ENCODE measurements around the gene LGR5. TPM values are rescaled to one million over a fixed set of nuclear protein-coding genes. Genes with fewer than 3 reads are reported as not detected.

The LGR5 gene
- total and polyA plus RNA-seq, 10 donors, result 0.02 to 0.19 (median 0.02) TPM; not detected in 7

DNA sequence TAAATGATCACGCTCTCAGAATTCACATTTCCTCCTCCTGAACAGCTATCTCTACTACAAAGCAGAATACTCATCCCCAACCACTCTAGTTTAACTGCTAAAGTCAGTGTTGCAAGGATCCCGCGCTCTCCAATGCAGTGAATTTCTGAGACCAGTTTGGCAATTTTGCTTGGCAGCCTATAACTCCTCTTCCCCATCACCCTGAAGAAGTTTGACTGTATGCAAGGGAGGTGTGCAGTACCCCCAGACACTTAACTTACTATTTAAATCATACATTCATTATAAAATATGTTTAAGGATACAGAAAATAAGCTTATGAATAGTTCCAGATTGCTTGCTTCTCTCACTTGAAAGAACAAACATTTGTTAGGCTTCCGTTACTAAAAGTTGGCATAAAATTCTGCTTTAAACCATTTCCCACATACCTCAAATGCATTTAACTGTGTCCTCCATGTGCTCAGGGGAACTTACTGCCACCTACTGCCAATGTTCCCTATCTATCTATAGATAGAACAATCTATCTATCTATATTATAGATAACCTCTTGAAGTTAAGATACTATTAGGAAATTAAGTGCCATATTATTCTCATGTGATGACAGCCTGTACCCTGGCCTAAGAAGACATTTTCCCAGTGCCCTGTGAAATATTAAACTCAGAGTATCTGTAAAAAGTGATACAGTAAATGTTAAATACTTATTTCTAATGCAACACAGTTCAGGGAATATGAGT lies 2.4 kb downstream of the LGR5 start:
- Histone ChIP-seq H3K27ac (no peak overlapping the region), H3K27me3 (replicated peaks in 1 of 7) (peaks cover 0 to 72% (median 43%) of the 10 kb centered on the region in 7 donors), H3K36me3 (no peaks in the 10 kb centered on the region), H3K4me1 (peaks cover 19 to 29% (median 25%) of the 10 kb centered on the region in 6 donors), H3K9me3 (peaks cover 0 to 7% (median 3%) of the 10 kb centered on the region in 8 donors), H3K4me3 (no peak overlapping the region)
- TF ChIP-seq, protein P1, sequence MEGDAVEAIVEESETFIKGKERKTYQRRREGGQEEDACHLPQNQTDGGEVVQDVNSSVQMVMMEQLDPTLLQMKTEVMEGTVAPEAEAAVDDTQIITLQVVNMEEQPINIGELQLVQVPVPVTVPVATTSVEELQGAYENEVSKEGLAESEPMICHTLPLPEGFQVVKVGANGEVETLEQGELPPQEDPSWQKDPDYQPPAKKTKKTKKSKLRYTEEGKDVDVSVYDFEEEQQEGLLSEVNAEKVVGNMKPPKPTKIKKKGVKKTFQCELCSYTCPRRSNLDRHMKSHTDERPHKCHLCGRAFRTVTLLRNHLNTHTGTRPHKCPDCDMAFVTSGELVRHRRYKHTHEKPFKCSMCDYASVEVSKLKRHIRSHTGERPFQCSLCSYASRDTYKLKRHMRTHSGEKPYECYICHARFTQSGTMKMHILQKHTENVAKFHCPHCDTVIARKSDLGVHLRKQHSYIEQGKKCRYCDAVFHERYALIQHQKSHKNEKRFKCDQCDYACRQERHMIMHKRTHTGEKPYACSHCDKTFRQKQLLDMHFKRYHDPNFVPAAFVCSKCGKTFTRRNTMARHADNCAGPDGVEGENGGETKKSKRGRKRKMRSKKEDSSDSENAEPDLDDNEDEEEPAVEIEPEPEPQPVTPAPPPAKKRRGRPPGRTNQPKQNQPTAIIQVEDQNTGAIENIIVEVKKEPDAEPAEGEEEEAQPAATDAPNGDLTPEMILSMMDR (IDR thresholded peaks at IDR 0.05 in 8 of 11, conservative IDR thresholded peaks at IDR 0.05 in 3 of 11), result no peak
- TF ChIP-seq POLR2A (IDR thresholded peaks at IDR 0.05) (no peak), POLR2AphosphoS5 (IDR thresholded peaks at IDR 0.05) (no peak)
- WGBS, 5 donors, result 84 to 91% (median 87%) methylated on average over 4 of the region's 4 CpGs
- no peak for DNase-seq
- intact Hi-C loops (cut with DNase I; ENCODE audit: low total_unique reads), result no loop called here

DNA sequence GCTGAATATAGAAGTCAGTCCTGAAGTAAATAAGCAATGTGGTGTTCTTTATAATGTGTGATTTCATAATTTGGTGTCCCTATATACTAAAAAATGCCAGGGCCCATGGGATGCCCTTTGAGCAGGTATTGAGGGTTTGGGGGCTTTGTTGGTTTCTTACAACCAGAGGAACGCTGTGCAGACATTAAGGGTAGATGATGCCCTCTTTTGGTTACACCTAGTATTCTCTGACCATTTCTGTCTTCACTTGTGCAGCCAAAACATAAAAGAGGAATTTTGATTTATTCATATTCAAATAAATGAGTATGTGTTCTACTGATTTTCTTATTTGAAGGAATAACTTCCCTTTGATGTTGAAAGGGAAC lies 3.0 kb downstream of the LGR5 start:
- no peak overlapping the region for H3K4me3 ChIP-seq
- peaks cover 0 to 1% (median 0%) of the 10 kb centered on the region in 8 donors for H3K9me3 ChIP-seq
- TF ChIP-seq POLR2AphosphoS5 (IDR thresholded peaks at IDR 0.05), result no peak
- TF ChIP-seq, protein P1 (IDR thresholded peaks at IDR 0.05 in 8 of 11, conservative IDR thresholded peaks at IDR 0.05 in 3 of 11), result no peak
- no peak for TF ChIP-seq POLR2A (IDR thresholded peaks at IDR 0.05)
- intact Hi-C loops (cut with DNase I; ENCODE audit: low total_unique reads), result no loop called here
- H3K4me1 ChIP-seq, result peaks cover 19 to 29% (median 25%) of the 10 kb centered on the region in 6 donors
- H3K36me3 ChIP-seq, result no peaks in the 10 kb centered on the region
- peaks cover 0 to 70% (median 43%) of the 10 kb centered on the region in 7 donors for H3K27me3 ChIP-seq (replicated peaks in 1 of 7)
- H3K27ac ChIP-seq, result no peak overlapping the region
- no peak for DNase-seq
- WGBS, 5 donors, result 73 to 86% (median 76%) methylated on average over 1 of the region's 1 CpG

- Histone ChIP-seq H3K4me1 (peaks cover 8 to 12% (median 10%) of the 10 kb centered on the region in 6 donors), H3K27me3 (replicated peaks in 1 of 7) (peaks cover 0 to 44% (median 19%) of the 10 kb centered on the region in 7 donors), H3K27ac (no peak overlapping the region), H3K9me3 (no peaks in the 10 kb centered on the region), H3K36me3 (no peaks in the 10 kb centered on the region), H3K4me3 (no peak overlapping the region)
- no peak for TF ChIP-seq POLR2A (IDR thresholded peaks at IDR 0.05)
- TF ChIP-seq, protein P1 (IDR thresholded peaks at IDR 0.05 in 8 of 11, conservative IDR thresholded peaks at IDR 0.05 in 3 of 11), result no peak
- TF ChIP-seq POLR2AphosphoS5 (IDR thresholded peaks at IDR 0.05), result no peak
- intact Hi-C loops (cut with DNase I; ENCODE audit: low total_unique reads), result no loop called here
- WGBS, 5 donors, result 64 to 75% (median 73%) methylated on average over 1 of the region's 1 CpG
- no peak for DNase-seq
Measured at GRCh38 chr12:71445071-71445470, 5.5 kb downstream of the LGR5 start.

- no peak for DNase-seq
- Histone ChIP-seq H3K4me3 (no peak overlapping the region), H3K9me3 (no peaks in the 10 kb centered on the region), H3K4me1 (no peaks in the 10 kb centered on the region), H3K27ac (no peak overlapping the region), H3K27me3 (replicated peaks in 1 of 7) (peaks cover 0 to 31% (median 0%) of the 10 kb centered on the region in 7 donors), H3K36me3 (no peaks in the 10 kb centered on the region)
- WGBS, 5 donors, result 63 to 72% (median 66%) methylated on average over 9 of the region's 9 CpGs
- TF ChIP-seq POLR2AphosphoS5 (IDR thresholded peaks at IDR 0.05) (no peak), POLR2A (IDR thresholded peaks at IDR 0.05) (no peak)
- TF ChIP-seq, protein P1 (IDR thresholded peaks at IDR 0.05 in 8 of 11, conservative IDR thresholded peaks at IDR 0.05 in 3 of 11), result no peak
- intact Hi-C loops (cut with DNase I; ENCODE audit: low total_unique reads), result no loop called here
Measured at GRCh38 chr12:71447691-71448132, 8.1 kb downstream of the LGR5 start.

Measured in spleen (tissue), 11 donors.